Osteocyte (in vitro differentiated cells): ENCODE measurements around the gene SERPINE1. TPM values are rescaled to one million over a fixed set of nuclear protein-coding genes. Genes with fewer than 3 reads are reported as not detected.

ENCODE experiments used
- DNase-seq: peaks from one replicate; pipeline ENCODE4 v3.0.0; 2021; ENCODE audit warnings: mixed read lengths; ENCODE audit not compliant: unreplicated experiment; ENCODE audit errors: extremely low spot score
- H3K27ac Mint-ChIP-seq: one replicate; pipeline ENCODE4 v1.8.0; 2021; ENCODE audit warnings: mild to moderate bottlenecking, mixed read lengths; ENCODE audit not compliant: unreplicated experiment
- H3K27me3 Mint-ChIP-seq: one replicate; pipeline ENCODE4 v1.8.0; 2021; ENCODE audit warnings: mixed read lengths; ENCODE audit not compliant: unreplicated experiment
- H3K36me3 Mint-ChIP-seq: one replicate; pipeline ENCODE4 v1.8.0; 2021; ENCODE audit warnings: mixed read lengths; ENCODE audit not compliant: unreplicated experiment
- H3K4me1 Mint-ChIP-seq: one replicate; pipeline ENCODE4 v1.8.0; 2021; ENCODE audit warnings: mixed read lengths; ENCODE audit not compliant: unreplicated experiment
- H3K4me3 Mint-ChIP-seq: one replicate; pipeline ENCODE4 v1.8.0; 2021; ENCODE audit warnings: mild to moderate bottlenecking, moderate library complexity, mixed read lengths; ENCODE audit not compliant: unreplicated experiment
- H3K9me3 Mint-ChIP-seq: one replicate; pipeline ENCODE4 v1.8.0; 2021; ENCODE audit warnings: mixed read lengths; ENCODE audit not compliant: unreplicated experiment
- CTCF ChIP-seq: fragments of 200-600 bp; sonication (generic); IDR thresholded peaks from 2 replicates; pipeline ENCODE4 v1.5.0; 2021; ENCODE audit warnings: antibody characterized with exemption, mild to moderate bottlenecking, moderate library complexity
- long read RNA-seq: library from polyadenylated mRNA; unstranded; transcript quantifications from one replicate; pipeline ENCODE4 v2.0.0, GENCODE V29; 2021
- total RNA-seq: library from RNA; stranded (reverse); gene quantifications from 2 replicates; pipeline ENCODE4 v1.2.1, GENCODE V29; 2021

Gene SERPINE1
- total RNA-seq = 266 and 328 TPM in 2 replicates
- long read RNA-seq, transcript SERPINE1-201 (9 exons, 3,190 nt) = major isoform, 837 of 1,003 reads
- long read RNA-seq, partial matches to known transcripts = 76 of 1,003 reads
- long read RNA-seq, other reads (novel, unspliced or antisense) = 90 of 1,003 reads

DNA sequence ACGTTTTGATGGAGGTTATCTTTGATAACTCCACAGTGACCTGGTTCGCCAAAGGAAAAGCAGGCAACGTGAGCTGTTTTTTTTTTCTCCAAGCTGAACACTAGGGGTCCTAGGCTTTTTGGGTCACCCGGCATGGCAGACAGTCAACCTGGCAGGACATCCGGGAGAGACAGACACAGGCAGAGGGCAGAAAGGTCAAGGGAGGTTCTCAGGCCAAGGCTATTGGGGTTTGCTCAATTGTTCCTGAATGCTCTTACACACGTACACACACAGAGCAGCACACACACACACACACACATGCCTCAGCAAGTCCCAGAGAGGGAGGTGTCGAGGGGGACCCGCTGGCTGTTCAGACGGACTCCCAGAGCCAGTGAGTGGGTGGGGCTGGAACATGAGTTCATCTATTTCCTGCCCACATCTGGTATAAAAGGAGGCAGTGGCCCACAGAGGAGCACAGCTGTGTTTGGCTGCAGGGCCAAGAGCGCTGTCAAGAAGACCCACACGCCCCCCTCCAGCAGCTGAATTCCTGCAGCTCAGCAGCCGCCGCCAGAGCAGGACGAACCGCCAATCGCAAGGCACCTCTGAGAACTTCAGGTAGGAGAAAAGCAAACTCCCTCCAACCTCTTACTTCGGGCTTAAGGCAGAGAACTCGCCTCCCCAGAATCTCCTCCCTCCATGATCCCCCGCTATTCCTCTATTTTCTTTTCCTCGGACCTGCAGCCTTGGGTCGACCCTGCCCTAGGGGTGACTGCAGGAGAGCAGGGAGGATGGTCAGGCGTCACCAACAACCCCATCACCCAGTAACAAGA lies at the start of gene SERPINE1:
Gene SERPINE1 (plus strand): TSS at position 454 of the 809 bp plus-strand sequence. CDS start 1,290 bp downstream, outside the sequence.
- peak; percentile 37 for TF ChIP-seq CTCF
- peak within 1 kb of the TSS; percentile 93 for H3K4me3 Mint-ChIP-seq
- peaks cover 33% of the 10 kb centered on the region for H3K36me3 Mint-ChIP-seq
- no peaks in the 10 kb centered on the region for H3K9me3 Mint-ChIP-seq
- H3K27me3 Mint-ChIP-seq = no peaks in the 10 kb centered on the region
- peaks cover 91% of the 10 kb centered on the region for H3K4me1 Mint-ChIP-seq
- peak; percentile 97 for DNase-seq
- peak within 1 kb of the TSS; percentile 100 for H3K27ac Mint-ChIP-seq

- H3K36me3 Mint-ChIP-seq = no peaks in the 10 kb centered on the region
- peaks cover 13% of the 10 kb centered on the region for H3K27me3 Mint-ChIP-seq
- no peak overlapping the region for H3K27ac Mint-ChIP-seq
- TF ChIP-seq CTCF = peak; percentile 87
- no peaks in the 10 kb centered on the region for H3K9me3 Mint-ChIP-seq
- peak; percentile 91 for DNase-seq
- peaks cover 1% of the 10 kb centered on the region for H3K4me1 Mint-ChIP-seq
- H3K4me3 Mint-ChIP-seq = no peak overlapping the region
Observed at GRCh38 chr7:101077303-101078086, 49.4 kb upstream of the SERPINE1 start.

DNA sequence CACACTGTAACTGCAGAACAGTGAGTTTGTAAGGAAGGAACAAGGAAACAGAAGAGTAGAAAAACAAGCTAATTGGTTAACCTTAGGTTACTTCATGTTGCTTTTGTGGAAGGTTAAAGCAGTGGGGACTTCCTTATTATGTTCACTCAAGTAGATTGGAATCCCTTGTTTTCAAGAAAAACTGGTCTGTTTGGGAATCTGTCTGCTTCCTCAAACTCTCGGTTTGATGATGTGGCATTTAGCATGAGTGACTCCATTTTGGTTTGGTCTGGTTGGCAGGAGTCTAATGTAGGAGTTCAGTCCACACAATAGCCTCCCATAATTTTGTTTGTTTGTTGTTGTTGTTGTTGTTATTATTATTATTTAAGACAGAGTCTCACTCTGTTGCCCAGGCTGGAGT lies 45.5 kb upstream of the SERPINE1 start:
- H3K4me1 Mint-ChIP-seq = peaks cover 11% of the 10 kb centered on the region
- no peaks in the 10 kb centered on the region for H3K36me3 Mint-ChIP-seq
- no peak overlapping the region for H3K27ac Mint-ChIP-seq

DNA sequence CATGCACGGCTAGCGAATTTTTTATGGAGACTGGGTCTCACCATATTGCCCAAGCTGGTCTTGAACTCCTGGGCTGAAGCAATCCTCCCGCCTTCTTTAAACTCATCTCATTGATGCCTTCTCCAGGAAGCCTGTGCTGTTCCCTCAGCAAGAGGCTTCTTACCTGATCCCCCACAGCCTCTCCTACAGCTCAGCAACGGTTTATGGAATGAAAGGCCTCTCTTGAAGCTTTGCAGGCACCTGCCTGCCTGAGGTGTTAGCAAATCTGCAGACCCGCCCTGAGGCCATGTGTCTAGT lies 42.1 kb upstream of the SERPINE1 start:
- no peak for TF ChIP-seq CTCF
- no peaks in the 10 kb centered on the region for H3K9me3 Mint-ChIP-seq
- peak overlapping the region; percentile 99 for H3K27ac Mint-ChIP-seq
- H3K4me3 Mint-ChIP-seq = peak overlapping the region; percentile 95
- no peak for DNase-seq
- no peaks in the 10 kb centered on the region for H3K36me3 Mint-ChIP-seq
- peaks cover 25% of the 10 kb centered on the region for H3K4me1 Mint-ChIP-seq
- no peaks in the 10 kb centered on the region for H3K27me3 Mint-ChIP-seq

More for the DNA sequence above, 45.5 kb upstream of the SERPINE1 start:
- no peak overlapping the region for H3K4me3 Mint-ChIP-seq
- H3K9me3 Mint-ChIP-seq = no peaks in the 10 kb centered on the region
- TF ChIP-seq CTCF = no peak
- no peak for DNase-seq
- H3K27me3 Mint-ChIP-seq = no peaks in the 10 kb centered on the region
